Measurements from ENCODE around the gene FHIP1A. TPM values are rescaled to one million over a fixed set of nuclear protein-coding genes. Genes with fewer than 3 reads are reported as not detected.

Gene FHIP1A
- total RNA-seq, 1 experiment from 2014 or later, result 24.9 TPM

- no peak overlapping the region for H3K14ac ChIP-seq (ENCODE audit: insufficient read depth, low read length)
- no peak overlapping the region for H2BK120ac ChIP-seq (ENCODE audit: low read depth, low read length, poor library complexity, severe bottlenecking)
- H3K79me1 ChIP-seq (ENCODE audit: insufficient read depth, low read depth, low read length, poor library complexity, severe bottlenecking), result peaks cover 7% of the 10 kb centered on the region
- H4K91ac ChIP-seq (ENCODE audit: insufficient read length, low read depth, low read length), result no peak overlapping the region
- no peak overlapping the region for H4K8ac ChIP-seq (replicated peaks; ENCODE audit: insufficient read length, low read depth, low read length)
- Mint-ChIP-seq H3K27ac (0 out of 7 replicates have a peak overlapping the region, but pooled peaks of 1 of the 3 experiments have one; percentile 18), H3K9me3 (peaks cover 0 to 4% of the 10 kb centered on the region in 2 experiments; a peak in 3 of 5 replicates), H3K4me1 (peaks cover 35 to 43% of the 10 kb centered on the region in 2 experiments), H3K27me3 (ENCODE audit: low read depth) (no peaks in the 10 kb centered on the region), H3K4me3 (no peak overlapping the region), H3K36me3 (ENCODE audit: insufficient read depth in 1 of 3, low read depth in 3 of 3) (peaks cover 2 to 9% (median 2%) of the 10 kb centered on the region in 3 experiments; a peak in 4 of 7 replicates)
- no peaks in the 10 kb centered on the region for H4K20me1 ChIP-seq (ENCODE audit: control insufficient read depth, insufficient read depth, insufficient read length)
- H3K9me3 ChIP-seq (ENCODE audit: control insufficient read depth, low read depth, low read length), result no peaks in the 10 kb centered on the region
- H2AFZ ChIP-seq (ENCODE audit: low read length), result no peak overlapping the region
- no peak overlapping the region for H3K23ac ChIP-seq (ENCODE audit: insufficient read length, low read depth, low read length)
- H3K9ac ChIP-seq (ENCODE audit: extremely low read depth, insufficient read length, low read length), result no peak overlapping the region
- H3K18ac ChIP-seq (ENCODE audit: insufficient read length, low read depth, low read length), result no peak overlapping the region
- no peak overlapping the region for H2BK5ac ChIP-seq (ENCODE audit: insufficient read length, low read length)
- H2BK15ac ChIP-seq (ENCODE audit: low read depth, low read length), result no peak overlapping the region
- H3T11ph ChIP-seq (ENCODE audit: low read length), result no peak overlapping the region
- no peak for DNase-seq
- H3K27me3 ChIP-seq (ENCODE audit: insufficient read depth, low read length), result no peaks in the 10 kb centered on the region
- peaks cover 9% of the 10 kb centered on the region; the same call in 1 of the 2 replicates for H3K4me1 ChIP-seq (ENCODE audit: insufficient read depth, low read length)
- H3K79me2 ChIP-seq (ENCODE audit: insufficient read depth, low read length), result peaks cover 10% of the 10 kb centered on the region; the same call in 1 of the 2 replicates
- no peak overlapping the region for H3K56ac ChIP-seq (ENCODE audit: insufficient read length, low read depth, low read length)
- H4K5ac ChIP-seq (ENCODE audit: insufficient read length, low read depth, low read length), result no peak overlapping the region
- H3K27ac ChIP-seq (ENCODE audit: insufficient read length, low read depth, low read length), result no peak overlapping the region
- no peaks in the 10 kb centered on the region for H3K23me2 ChIP-seq (ENCODE audit: insufficient read length, low read depth, low read length, poor library complexity, severe bottlenecking)
- TF ChIP-seq, protein P1, sequence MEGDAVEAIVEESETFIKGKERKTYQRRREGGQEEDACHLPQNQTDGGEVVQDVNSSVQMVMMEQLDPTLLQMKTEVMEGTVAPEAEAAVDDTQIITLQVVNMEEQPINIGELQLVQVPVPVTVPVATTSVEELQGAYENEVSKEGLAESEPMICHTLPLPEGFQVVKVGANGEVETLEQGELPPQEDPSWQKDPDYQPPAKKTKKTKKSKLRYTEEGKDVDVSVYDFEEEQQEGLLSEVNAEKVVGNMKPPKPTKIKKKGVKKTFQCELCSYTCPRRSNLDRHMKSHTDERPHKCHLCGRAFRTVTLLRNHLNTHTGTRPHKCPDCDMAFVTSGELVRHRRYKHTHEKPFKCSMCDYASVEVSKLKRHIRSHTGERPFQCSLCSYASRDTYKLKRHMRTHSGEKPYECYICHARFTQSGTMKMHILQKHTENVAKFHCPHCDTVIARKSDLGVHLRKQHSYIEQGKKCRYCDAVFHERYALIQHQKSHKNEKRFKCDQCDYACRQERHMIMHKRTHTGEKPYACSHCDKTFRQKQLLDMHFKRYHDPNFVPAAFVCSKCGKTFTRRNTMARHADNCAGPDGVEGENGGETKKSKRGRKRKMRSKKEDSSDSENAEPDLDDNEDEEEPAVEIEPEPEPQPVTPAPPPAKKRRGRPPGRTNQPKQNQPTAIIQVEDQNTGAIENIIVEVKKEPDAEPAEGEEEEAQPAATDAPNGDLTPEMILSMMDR (conservative IDR thresholded peaks at IDR 0.05), result no peak
- H2AK5ac ChIP-seq (ENCODE audit: insufficient read length, low read length), result no peak overlapping the region
- H3K4ac ChIP-seq (ENCODE audit: low read depth, low read length), result no peak overlapping the region
- no peak overlapping the region for H2BK12ac ChIP-seq (ENCODE audit: insufficient read length, low read depth, low read length)
- no peak overlapping the region for H3K4me2 ChIP-seq (ENCODE audit: insufficient read depth, insufficient read length, low read length)
- no peak overlapping the region for H2BK20ac ChIP-seq (ENCODE audit: low read depth, low read length, poor library complexity, severe bottlenecking)
Observed at GRCh38 chr4:151420250-151420807, 11.4 kb downstream of the FHIP1A start.

All from H9 (cell line).